ENCODE data around the gene ISY1.
"Not testable (repeated sequence)": the region's sequence is repeated elsewhere in the genome, so short reads cannot be mapped to it uniquely, and the experiment has no call there.

ISY1 gene

DNA sequence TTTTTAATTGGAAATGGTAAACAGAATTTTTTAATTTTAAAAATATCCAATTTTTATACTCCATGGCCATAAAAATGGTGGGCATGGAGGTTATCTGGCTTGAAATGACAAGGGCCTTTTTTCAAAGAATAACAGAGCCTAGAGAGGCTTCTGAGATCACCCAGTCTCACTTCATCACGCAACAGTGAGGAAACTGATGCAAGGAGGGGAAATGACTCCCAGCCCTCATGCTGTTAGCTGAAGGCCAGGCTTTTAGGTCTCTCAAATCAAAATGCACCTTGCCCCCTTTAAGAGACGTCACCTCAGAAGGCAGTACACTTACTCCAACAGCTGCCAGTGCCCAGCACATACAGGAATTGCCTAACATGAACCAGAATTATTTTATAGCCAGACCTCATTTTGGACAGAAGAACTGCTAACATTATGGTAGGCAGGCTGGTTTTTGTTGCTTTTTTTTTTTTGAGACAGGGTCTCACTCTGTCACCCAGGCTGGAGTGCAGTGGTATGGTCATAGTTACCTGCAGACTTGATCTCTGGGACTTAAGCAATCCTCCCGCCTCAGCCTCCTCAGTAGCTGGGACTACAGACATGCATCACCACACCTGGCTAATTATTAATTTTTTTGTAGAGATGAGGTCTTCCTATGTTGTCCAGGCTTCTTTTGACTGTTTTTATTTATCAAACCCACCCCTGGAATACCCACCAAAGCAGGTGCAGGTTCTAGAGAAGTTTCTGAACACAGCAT lies 48.4 kb downstream of the ISY1 start:
- TF ChIP-seq, protein P1, sequence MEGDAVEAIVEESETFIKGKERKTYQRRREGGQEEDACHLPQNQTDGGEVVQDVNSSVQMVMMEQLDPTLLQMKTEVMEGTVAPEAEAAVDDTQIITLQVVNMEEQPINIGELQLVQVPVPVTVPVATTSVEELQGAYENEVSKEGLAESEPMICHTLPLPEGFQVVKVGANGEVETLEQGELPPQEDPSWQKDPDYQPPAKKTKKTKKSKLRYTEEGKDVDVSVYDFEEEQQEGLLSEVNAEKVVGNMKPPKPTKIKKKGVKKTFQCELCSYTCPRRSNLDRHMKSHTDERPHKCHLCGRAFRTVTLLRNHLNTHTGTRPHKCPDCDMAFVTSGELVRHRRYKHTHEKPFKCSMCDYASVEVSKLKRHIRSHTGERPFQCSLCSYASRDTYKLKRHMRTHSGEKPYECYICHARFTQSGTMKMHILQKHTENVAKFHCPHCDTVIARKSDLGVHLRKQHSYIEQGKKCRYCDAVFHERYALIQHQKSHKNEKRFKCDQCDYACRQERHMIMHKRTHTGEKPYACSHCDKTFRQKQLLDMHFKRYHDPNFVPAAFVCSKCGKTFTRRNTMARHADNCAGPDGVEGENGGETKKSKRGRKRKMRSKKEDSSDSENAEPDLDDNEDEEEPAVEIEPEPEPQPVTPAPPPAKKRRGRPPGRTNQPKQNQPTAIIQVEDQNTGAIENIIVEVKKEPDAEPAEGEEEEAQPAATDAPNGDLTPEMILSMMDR (IDR thresholded peaks at IDR 0.05; ENCODE audit: unreplicated experiment in 3 of 3), result no peak
- Mint-ChIP-seq H3K4me1 (peaks cover 9% of the 10 kb centered on the region), H3K9me3 (no peaks in the 10 kb centered on the region), H3K4me3 (no peak overlapping the region), H3K27me3 (ENCODE audit: low read depth) (no peaks in the 10 kb centered on the region), H3K27ac (no peak overlapping the region), H3K36me3 (ENCODE audit: low read depth) (peaks cover 30% of the 10 kb centered on the region)

- H3K9me3 Mint-ChIP-seq; H3K4me3 Mint-ChIP-seq; H3K27ac Mint-ChIP-seq; H3K27me3 Mint-ChIP-seq (ENCODE audit: low read depth); H3K4me1 Mint-ChIP-seq: not testable (repeated sequence)
- H3K36me3 Mint-ChIP-seq (ENCODE audit: low read depth), result peaks cover 27% of the 10 kb centered on the region
These were observed 49.6 kb downstream of the ISY1 start for GRCh38 chr3:129111076-129111780.

DNA sequence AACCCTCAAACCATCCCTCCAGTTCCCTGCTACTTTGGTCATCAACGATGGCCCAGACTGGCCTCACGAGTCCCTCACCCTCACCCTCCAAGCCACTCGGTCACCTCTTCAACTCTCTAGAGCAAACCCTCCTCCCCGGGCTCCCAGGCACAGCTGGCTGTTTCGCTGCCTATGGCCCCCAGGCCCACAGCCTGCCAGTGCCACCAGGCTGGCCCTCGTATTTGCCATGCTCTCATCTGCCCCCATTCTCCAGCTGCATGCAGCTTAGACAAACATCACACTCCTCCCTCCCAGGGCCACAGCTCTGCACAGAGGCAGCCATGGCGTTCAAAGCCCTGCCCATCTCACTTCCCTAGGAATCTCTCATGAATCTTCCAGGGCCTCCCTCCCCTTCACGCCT lies 53.1 kb downstream of the ISY1 start:
- Mint-ChIP-seq H3K27me3 (ENCODE audit: low read depth) (no peaks in the 10 kb centered on the region), H3K27ac (no peak overlapping the region), H3K4me1 (no peaks in the 10 kb centered on the region), H3K4me3 (no peak overlapping the region), H3K36me3 (ENCODE audit: low read depth) (peaks cover 19% of the 10 kb centered on the region), H3K9me3 (no peaks in the 10 kb centered on the region)
- TF ChIP-seq, protein P1 (IDR thresholded peaks at IDR 0.05; ENCODE audit: unreplicated experiment in 3 of 3), result no peak

GRCh38 chr3:129106866-129107565 lies 53.8 kb downstream of the ISY1 start:
- H3K36me3 Mint-ChIP-seq (ENCODE audit: low read depth), result peaks cover 19% of the 10 kb centered on the region
- H3K27me3 Mint-ChIP-seq (ENCODE audit: low read depth), result no peaks in the 10 kb centered on the region
- H3K4me3 Mint-ChIP-seq, result no peak overlapping the region
- no peaks in the 10 kb centered on the region for H3K9me3 Mint-ChIP-seq
- TF ChIP-seq, protein P1 (IDR thresholded peaks at IDR 0.05; ENCODE audit: unreplicated experiment in 3 of 3), result no peak
- no peaks in the 10 kb centered on the region for H3K4me1 Mint-ChIP-seq
- no peak overlapping the region for H3K27ac Mint-ChIP-seq

DNA sequence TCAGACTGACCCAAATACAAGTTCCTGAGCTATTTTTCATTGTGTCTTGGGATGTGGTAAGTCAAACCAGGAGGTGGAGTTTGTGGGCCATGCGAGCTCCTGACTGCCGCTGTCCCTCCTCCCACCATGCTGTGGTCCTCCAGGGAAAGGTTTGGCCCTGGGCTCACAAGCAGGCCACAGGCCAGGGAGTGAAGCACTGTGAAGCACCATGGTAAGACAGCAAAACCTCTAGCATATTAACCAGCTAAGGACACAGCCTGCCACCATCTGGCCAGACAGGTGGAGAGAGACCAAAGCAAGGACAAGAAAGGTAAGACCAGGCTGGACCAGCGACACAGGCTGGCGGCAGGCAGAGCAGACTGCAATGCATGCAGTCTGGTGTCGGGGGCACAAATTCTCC lies 54.5 kb downstream of the ISY1 start:
- H3K27ac Mint-ChIP-seq, result no peak overlapping the region

GRCh38 chr3:129105862-129106261 lies 55.0 kb downstream of the ISY1 start:
- Mint-ChIP-seq H3K27ac (no peak overlapping the region), H3K4me3 (no peak overlapping the region), H3K9me3 (no peaks in the 10 kb centered on the region), H3K36me3 (ENCODE audit: low read depth) (peaks cover 14% of the 10 kb centered on the region), H3K27me3 (ENCODE audit: low read depth) (no peaks in the 10 kb centered on the region), H3K4me1 (no peaks in the 10 kb centered on the region)
- TF ChIP-seq, protein P1 (IDR thresholded peaks at IDR 0.05; ENCODE audit: unreplicated experiment in 3 of 3), result no peak

More for the DNA sequence above, 54.5 kb downstream of the ISY1 start:
- TF ChIP-seq, protein P1 (IDR thresholded peaks at IDR 0.05; ENCODE audit: unreplicated experiment in 3 of 3), result no peak
- Mint-ChIP-seq H3K36me3 (ENCODE audit: low read depth) (peaks cover 16% of the 10 kb centered on the region), H3K4me3 (no peak overlapping the region), H3K27me3 (ENCODE audit: low read depth) (no peaks in the 10 kb centered on the region), H3K4me1 (no peaks in the 10 kb centered on the region), H3K9me3 (no peaks in the 10 kb centered on the region)
